Activated CD8-positive, alpha-beta T cell treated with anti-CD3 and anti-CD28 coated beads, Interleukin-2, amount 10 ng/mL, durations not matched to agents 7 days and 5 days (primary cell): ENCODE measurements around the gene SH3PXD2A. TPM values are rescaled to one million over a fixed set of nuclear protein-coding genes. Genes with fewer than 3 reads are reported as not detected.

Source experiments
- ATAC-seq: fragments of 150-1000 bp; cut with Tn5 transposase; one replicate; pipeline ENCODE4 v1.10.0; 2021; ENCODE audit warnings: moderate library complexity
- CTCF ChIA-PET: fragments of 350-600 bp; sonication (Branson Sonifier 250); formaldehyde crosslinking; loops from one replicate; lab custom pipeline; 2021; ENCODE audit warnings: antibody characterized with exemption; lab: Charles Lee
- POLR2A ChIA-PET: fragments of 350-600 bp; sonication (Branson Sonifier 250); formaldehyde crosslinking; loops from one replicate; lab custom pipeline; 2021; ENCODE audit warnings: antibody characterized with exemption; lab: Charles Lee
- DNase-seq: peaks from one replicate; pipeline ENCODE4 v3.0.0-alpha.2; 2020
- H3K27ac Mint-ChIP-seq: one replicate; pipeline ENCODE4 v1.8.0; 2021; ENCODE audit warnings: mild to moderate bottlenecking, mixed read lengths
- H3K27me3 Mint-ChIP-seq: one replicate; pipeline ENCODE4 v1.8.0; 2021; ENCODE audit warnings: low read depth, mixed read lengths
- H3K36me3 Mint-ChIP-seq: one replicate; pipeline ENCODE4 v1.8.0; 2021; ENCODE audit warnings: low read depth, mixed read lengths
- H3K4me1 Mint-ChIP-seq: one replicate; pipeline ENCODE4 v1.8.0; 2021; ENCODE audit warnings: low read depth, mixed read lengths
- H3K4me3 Mint-ChIP-seq: one replicate; pipeline ENCODE4 v1.8.0; 2021; ENCODE audit warnings: mild to moderate bottlenecking, mixed read lengths
- H3K9me3 Mint-ChIP-seq: one replicate; pipeline ENCODE4 v1.8.0; 2022; ENCODE audit warnings: mixed read lengths; ENCODE audit not compliant: insufficient read depth
- total RNA-seq, 2 experiments: library from RNA; stranded (reverse); gene quantifications; one replicate each; pipeline ENCODE4 v1.2.3, GENCODE V29; 2021

SH3PXD2A gene
- total RNA-seq, 2 experiments from 2014 or later: 8.5 to 9.4 TPM

DNA sequence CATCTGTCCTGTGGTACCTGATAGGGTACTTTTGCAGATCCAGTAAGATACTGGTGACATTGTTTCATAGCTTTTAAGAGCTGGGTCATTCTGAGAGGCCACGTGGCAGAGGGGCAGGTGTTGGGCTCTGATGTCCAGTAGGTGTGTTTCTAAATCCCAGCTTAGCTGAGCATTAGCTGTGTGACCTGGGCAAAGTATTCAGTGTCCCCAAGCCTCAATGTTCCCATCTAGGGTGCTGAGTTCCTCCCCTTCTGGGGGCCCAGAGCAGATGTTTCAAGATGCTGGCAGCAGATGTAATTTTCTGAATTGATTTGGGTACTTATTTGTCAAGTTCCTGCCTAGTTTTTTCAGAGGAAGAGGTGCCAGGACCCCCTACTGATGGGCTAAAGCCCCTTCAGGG, 309.0 kb downstream of the SH3PXD2A start:
- Mint-ChIP-seq H3K36me3 (no peaks in the 10 kb centered on the region), H3K27me3 (no peaks in the 10 kb centered on the region), H3K9me3 (no peaks in the 10 kb centered on the region), H3K27ac (no peak overlapping the region), H3K4me3 (no peak overlapping the region), H3K4me1 (peaks cover 12% of the 10 kb centered on the region)
- ATAC-seq (no peak), DNase-seq (no peak)
- POLR2A ChIA-PET: no interaction called here
- CTCF ChIA-PET: interaction anchor here (0.9 to 2.2 kb wide), 5 partner anchors 18 to 140 kb away, joined by 3 to 8 read pairs (median 5); no protein-coding TSS in a partner anchor

DNA sequence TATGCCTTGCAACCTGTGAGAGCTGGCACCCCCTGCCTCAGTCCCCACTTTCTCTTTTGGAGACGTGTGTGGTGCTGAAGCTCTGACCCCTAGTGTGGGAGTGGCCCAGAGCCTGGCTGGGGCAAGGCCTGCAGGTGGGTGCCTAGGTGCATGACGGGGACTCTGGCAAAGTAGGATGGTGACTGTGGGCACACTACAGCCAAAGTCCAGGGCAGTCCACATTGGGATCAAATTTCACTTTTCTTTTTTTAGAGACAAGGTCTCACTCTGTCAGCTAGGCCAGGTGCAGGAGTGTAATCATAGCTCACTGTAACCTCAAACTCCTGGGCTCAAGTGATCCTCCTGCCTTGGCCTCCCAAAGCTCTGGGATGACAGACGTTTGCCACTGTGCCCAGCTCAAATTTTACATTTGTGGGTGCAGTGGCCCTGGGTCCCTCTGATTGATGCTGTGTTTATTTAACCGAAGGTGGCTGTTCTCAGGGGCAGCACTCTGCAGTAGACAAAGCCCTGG, 309.6 kb downstream of the SH3PXD2A start:
- POLR2A ChIA-PET: no interaction called here
- H3K27me3 Mint-ChIP-seq: peaks cover 5% of the 10 kb centered on the region
- H3K9me3 Mint-ChIP-seq: no peaks in the 10 kb centered on the region
- no peak overlapping the region for H3K4me3 Mint-ChIP-seq
- ATAC-seq (no peak), DNase-seq (no peak)
- H3K36me3 Mint-ChIP-seq: no peaks in the 10 kb centered on the region
- H3K4me1 Mint-ChIP-seq: peaks cover 12% of the 10 kb centered on the region
- CTCF ChIA-PET: interaction anchor here (0.9 to 2.2 kb wide), 4 partner anchors 19 to 140 kb away, joined by 3 to 8 read pairs (median 6); no protein-coding TSS in a partner anchor
- no peak overlapping the region for H3K27ac Mint-ChIP-seq

DNA sequence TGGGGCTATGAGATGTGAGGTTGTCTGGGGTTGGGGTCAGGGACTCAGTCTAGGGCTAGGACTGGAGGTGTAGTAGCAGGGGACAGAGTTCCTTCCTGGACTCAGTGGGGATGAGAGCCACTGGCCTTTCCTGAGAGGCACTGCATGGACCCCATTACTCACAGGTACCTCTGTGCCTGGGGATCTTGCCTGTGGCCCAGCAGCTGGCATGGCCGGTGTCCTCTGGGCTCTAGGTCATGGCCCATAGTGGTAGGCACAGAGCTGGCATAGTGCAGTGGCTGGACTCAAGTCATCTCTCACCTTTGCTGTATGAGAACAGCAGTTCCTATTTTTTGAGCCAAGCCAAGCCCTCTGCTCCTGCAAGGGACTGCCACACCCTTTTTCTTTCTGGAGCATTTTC, 310.0 kb downstream of the SH3PXD2A start:
- Mint-ChIP-seq H3K4me1 (peaks cover 12% of the 10 kb centered on the region), H3K27me3 (peaks cover 8% of the 10 kb centered on the region), H3K9me3 (no peaks in the 10 kb centered on the region), H3K36me3 (no peaks in the 10 kb centered on the region), H3K4me3 (no peak overlapping the region), H3K27ac (no peak overlapping the region)
- POLR2A ChIA-PET: no interaction called here
- ATAC-seq (no peak), DNase-seq (no peak)
- CTCF ChIA-PET: interaction anchor here (0.9 to 1.9 kb wide), 3 partner anchors 47 to 141 kb away, joined by 3 to 8 read pairs (median 5); no protein-coding TSS in a partner anchor

DNA sequence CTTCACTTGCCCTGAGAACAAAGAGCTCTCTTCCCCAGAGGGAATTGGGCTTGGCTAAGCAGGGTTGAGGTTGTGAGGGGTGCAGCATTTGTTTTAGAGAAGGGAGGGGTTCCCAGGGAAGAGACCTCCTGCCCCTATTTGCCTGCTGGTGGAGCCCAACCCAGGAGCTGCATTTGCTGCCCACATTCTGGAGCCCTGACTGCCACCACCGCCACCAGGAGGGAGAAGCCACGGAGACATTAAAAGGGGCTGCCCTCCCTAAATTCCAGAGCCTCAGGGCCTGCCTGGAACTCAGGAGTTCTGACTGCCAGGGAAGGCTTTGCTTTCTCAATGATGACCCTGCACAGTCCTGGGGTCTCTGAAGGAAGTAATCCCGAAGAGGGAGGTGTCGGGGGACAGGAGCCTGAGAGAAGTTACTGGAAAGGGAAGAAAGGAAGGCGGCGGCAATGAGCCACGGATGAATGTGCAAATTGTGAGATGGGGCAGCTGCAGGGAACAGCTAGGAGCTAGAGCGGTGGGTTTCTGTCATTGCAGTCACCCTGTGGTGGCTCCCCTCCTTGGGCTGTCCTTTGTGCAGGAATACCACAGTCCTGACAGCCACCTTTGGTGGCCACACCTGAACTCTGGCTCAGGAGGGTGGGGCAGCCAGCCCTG, 310.6 kb downstream of the SH3PXD2A start:
- Mint-ChIP-seq H3K4me3 (no peak overlapping the region), H3K9me3 (no peaks in the 10 kb centered on the region)
- ATAC-seq: no peak

More for the DNA sequence above, 310.6 kb downstream of the SH3PXD2A start:
- no peak overlapping the region for H3K27ac Mint-ChIP-seq
- DNase-seq: no peak
- no peaks in the 10 kb centered on the region for H3K36me3 Mint-ChIP-seq
- peaks cover 9% of the 10 kb centered on the region for H3K27me3 Mint-ChIP-seq
- ChIA-PET CTCF (interaction anchor here (1.0 kb wide), 1 partner anchor 10 kb away, joined by 3 read pairs; no protein-coding TSS in a partner anchor), POLR2A (no interaction called here)
- peaks cover 12% of the 10 kb centered on the region for H3K4me1 Mint-ChIP-seq

Other genes starting within 250 kb of the SH3PXD2A start
- 10 to 100 TPM; 48.8 to 49.8 TPM for gene STN1, start 62.6 kb upstream of the SH3PXD2A start, total RNA-seq
- 10 to 100 TPM; 32.6 to 33.5 TPM for gene SLK, start 111.6 kb upstream of the SH3PXD2A start, total RNA-seq
- gene COL17A1, start 230.3 kb upstream of the SH3PXD2A start, total RNA-seq: not detected